ENCODE data around the gene ZFHX3. TPM values are rescaled to one million over a fixed set of nuclear protein-coding genes. Genes with fewer than 3 reads are reported as not detected.

The ZFHX3 gene
- total RNA-seq, 1 donor from 2014 or later, result 48.5 TPM

GRCh38 chr16:72878301-72879269 is 169.3 kb downstream of the ZFHX3 start:
- no peaks in the 10 kb centered on the region for H3K27me3 Mint-ChIP-seq
- H3K9me3 Mint-ChIP-seq, result no peaks in the 10 kb centered on the region
- H3K27ac Mint-ChIP-seq, result peak overlapping the region; percentile 81
- no peak overlapping the region for H3K4me3 Mint-ChIP-seq
- no peak for DNase-seq (ENCODE audit: extremely low spot score, unreplicated experiment)
- no peak for TF ChIP-seq CTCF (conservative IDR thresholded peaks at IDR 0.05)
- peaks cover 25% of the 10 kb centered on the region for H3K4me1 Mint-ChIP-seq (ENCODE audit: unreplicated experiment)
- peaks cover 42% of the 10 kb centered on the region for H3K36me3 Mint-ChIP-seq

GRCh38 chr16:72877374-72878028 is 170.4 kb downstream of the ZFHX3 start:
- Mint-ChIP-seq H3K4me1 (ENCODE audit: unreplicated experiment) (peaks cover 20% of the 10 kb centered on the region), H3K9me3 (no peaks in the 10 kb centered on the region), H3K27ac (peak overlapping the region; percentile 95), H3K4me3 (peak overlapping the region; percentile 56), H3K27me3 (no peaks in the 10 kb centered on the region), H3K36me3 (peaks cover 45% of the 10 kb centered on the region)
- DNase-seq (ENCODE audit: extremely low spot score, unreplicated experiment), result no peak
- TF ChIP-seq CTCF (conservative IDR thresholded peaks at IDR 0.05), result no peak

- no peak for TF ChIP-seq CTCF (conservative IDR thresholded peaks at IDR 0.05)
- DNase-seq (ENCODE audit: extremely low spot score, unreplicated experiment), result no peak
- Mint-ChIP-seq H3K36me3 (peaks cover 40% of the 10 kb centered on the region), H3K4me3 (peak overlapping the region; percentile 56), H3K9me3 (no peaks in the 10 kb centered on the region), H3K27me3 (no peaks in the 10 kb centered on the region), H3K27ac (peak overlapping the region; percentile 95), H3K4me1 (ENCODE audit: unreplicated experiment) (peaks cover 20% of the 10 kb centered on the region)
These were observed 171.0 kb downstream of the ZFHX3 start for GRCh38 chr16:72876981-72877373.

- Mint-ChIP-seq H3K9me3 (no peaks in the 10 kb centered on the region), H3K36me3 (peaks cover 37% of the 10 kb centered on the region), H3K27me3 (no peaks in the 10 kb centered on the region), H3K27ac (peak overlapping the region; percentile 87), H3K4me3 (no peak overlapping the region), H3K4me1 (ENCODE audit: unreplicated experiment) (peaks cover 20% of the 10 kb centered on the region)
- TF ChIP-seq CTCF (conservative IDR thresholded peaks at IDR 0.05), result no peak
- DNase-seq (ENCODE audit: extremely low spot score, unreplicated experiment), result no peak
These were observed 171.7 kb downstream of the ZFHX3 start for GRCh38 chr16:72876221-72876620.

- TF ChIP-seq CTCF (conservative IDR thresholded peaks at IDR 0.05), result no peak
- Mint-ChIP-seq H3K27me3 (no peaks in the 10 kb centered on the region), H3K9me3 (no peaks in the 10 kb centered on the region), H3K27ac (peak overlapping the region; percentile 87), H3K4me3 (peak overlapping the region; percentile 16), H3K4me1 (ENCODE audit: unreplicated experiment) (peaks cover 20% of the 10 kb centered on the region), H3K36me3 (peaks cover 37% of the 10 kb centered on the region)
- DNase-seq (ENCODE audit: extremely low spot score, unreplicated experiment), result no peak
These were observed 172.5 kb downstream of the ZFHX3 start for GRCh38 chr16:72875291-72876031.

Measured in type B pancreatic cell (in vitro differentiated cells).